Heart left ventricle (tissue), 13 donors: ENCODE data around the gene GGA2.

ENCODE experiments used
- CTCF ChIP-seq, 12 donors: fragments of 200-600 bp; sonication (generic) in 4 of 12; IDR thresholded peaks; one replicate each; pipeline versions ENCODE4 v1.5.0 to v1.8.0; 2018 to 2022; ENCODE audit warnings: antibody characterized with exemption in 12 of 12, mild to moderate bottlenecking in 5 of 12
- POLR2A ChIP-seq, 2 donors: fragments of 450-650 bp; IDR thresholded peaks; one replicate each; pipeline ENCODE4 v1.6.1; 2017; ENCODE audit warnings: antibody characterized with exemption in 2 of 2, mild to moderate bottlenecking in 2 of 2, moderate library complexity in 2 of 2
- donor health status: ischemic (EF 13 %, LVEDD 7.1; RV severe dilation, severe dysfunction).
- donor health status: DM: no; HTN: yes; CAD: no.
- donor health status: DM: no; HTN: no; CAD: no.
- donor health status: ischemic (EF 25% LVEDD 6.9; RV normal size, moderate dysfunction).
- donor health status: ischemic (EF 25% LVEDD 5.7; RV mildly dilated, moderate dysfunction).
- donor health status: ischemic (EF 35%, LVEDD 5.7; RV mildly dilated, moderate dysfunction).
- donor health status: nonischemic (EF 11% LVEDD 7.7; RV severe dilation, severe dysfunction).
- donor health status: DM: yes; HTN: yes; CAD: no.
- donor health status: PGD.
- donor health status: ischemic (EF 29% LVEDD 5.4; RV normal size, mild dysfunction).
- donor health status: nonischemic (EF 23%, LVEDD 6.1; RV moderate dilation, normal function).

- TF ChIP-seq CTCF (IDR thresholded peaks at IDR 0.05) (no peak), POLR2A (IDR thresholded peaks at IDR 0.05) (no peak)
These were observed 61.9 kb downstream of the GGA2 start for GRCh38 chr16:23448392-23448791.
